GM10266 (cell line): ENCODE results near the gene ATCAY.
"Not testable (repeated sequence)": the region's sequence is repeated elsewhere in the genome, so short reads cannot be mapped to it uniquely, and the experiment has no call there.

ENCODE experiments used
- DNase-seq: peaks from one replicate; pipeline ENCODE4 v3.0.0; 2012; ENCODE audit errors: extremely low spot score
- TF ChIP-seq, protein P1 (sequence below): IDR thresholded peaks from 2 replicates; pipeline ENCODE4 v1.5.1; 2012; ENCODE audit warnings: mild to moderate bottlenecking, low read depth; ENCODE audit not compliant: control insufficient read depth, insufficient read depth; ENCODE audit errors: missing control alignments

ATCAY gene

GRCh38 chr19:3919793-3920192 lies 39.3 kb downstream of the ATCAY start:
- TF ChIP-seq, protein P1, sequence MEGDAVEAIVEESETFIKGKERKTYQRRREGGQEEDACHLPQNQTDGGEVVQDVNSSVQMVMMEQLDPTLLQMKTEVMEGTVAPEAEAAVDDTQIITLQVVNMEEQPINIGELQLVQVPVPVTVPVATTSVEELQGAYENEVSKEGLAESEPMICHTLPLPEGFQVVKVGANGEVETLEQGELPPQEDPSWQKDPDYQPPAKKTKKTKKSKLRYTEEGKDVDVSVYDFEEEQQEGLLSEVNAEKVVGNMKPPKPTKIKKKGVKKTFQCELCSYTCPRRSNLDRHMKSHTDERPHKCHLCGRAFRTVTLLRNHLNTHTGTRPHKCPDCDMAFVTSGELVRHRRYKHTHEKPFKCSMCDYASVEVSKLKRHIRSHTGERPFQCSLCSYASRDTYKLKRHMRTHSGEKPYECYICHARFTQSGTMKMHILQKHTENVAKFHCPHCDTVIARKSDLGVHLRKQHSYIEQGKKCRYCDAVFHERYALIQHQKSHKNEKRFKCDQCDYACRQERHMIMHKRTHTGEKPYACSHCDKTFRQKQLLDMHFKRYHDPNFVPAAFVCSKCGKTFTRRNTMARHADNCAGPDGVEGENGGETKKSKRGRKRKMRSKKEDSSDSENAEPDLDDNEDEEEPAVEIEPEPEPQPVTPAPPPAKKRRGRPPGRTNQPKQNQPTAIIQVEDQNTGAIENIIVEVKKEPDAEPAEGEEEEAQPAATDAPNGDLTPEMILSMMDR = no peak

GRCh38 chr19:3923096-3923758 lies 42.7 kb downstream of the ATCAY start:
- no peak for DNase-seq
- TF ChIP-seq, protein P1 = no peak

More at GRCh38 chr19:3919793-3920192, 39.3 kb downstream of the ATCAY start:
- no peak for DNase-seq

GRCh38 chr19:3923912-3924311 lies 43.4 kb downstream of the ATCAY start:
- TF ChIP-seq, protein P1 = no peak
- DNase-seq = no peak

GRCh38 chr19:3931041-3931440 lies 50.6 kb downstream of the ATCAY start:
- TF ChIP-seq, protein P1 = no peak
- DNase-seq = no peak

- no peak for DNase-seq
- TF ChIP-seq, protein P1 = no peak
These were observed 52.7 kb downstream of the ATCAY start, which contains the start of gene NMRK2 for GRCh38 chr19:3932931-3933810. Gene NMRK2, plus strand, starts transcription at chr19:3933069. Its CDS starts 603 bp downstream, at chr19:3933672.

GRCh38 chr19:3936506-3937442 lies 56.3 kb downstream of the ATCAY start:
- TF ChIP-seq, protein P1 = no peak
- no peak for DNase-seq

GRCh38 chr19:3938300-3938950 lies 57.9 kb downstream of the ATCAY start:
- not testable (repeated sequence) for DNase-seq
